CD4-positive, alpha-beta T cell treated with Interleukin-4 for 4 hours (primary cell): ENCODE data around the gene PPP1R1A.

ENCODE experiments used
- DNase-seq: peaks from one replicate; pipeline ENCODE4 v3.0.0-alpha.2; 2020

The PPP1R1A gene

GRCh38 chr12:54569995-54570528, 18.4 kb downstream of the PPP1R1A start:
- no peak for DNase-seq

GRCh38 chr12:54569072-54569471, 19.4 kb downstream of the PPP1R1A start:
- no peak for DNase-seq

DNA sequence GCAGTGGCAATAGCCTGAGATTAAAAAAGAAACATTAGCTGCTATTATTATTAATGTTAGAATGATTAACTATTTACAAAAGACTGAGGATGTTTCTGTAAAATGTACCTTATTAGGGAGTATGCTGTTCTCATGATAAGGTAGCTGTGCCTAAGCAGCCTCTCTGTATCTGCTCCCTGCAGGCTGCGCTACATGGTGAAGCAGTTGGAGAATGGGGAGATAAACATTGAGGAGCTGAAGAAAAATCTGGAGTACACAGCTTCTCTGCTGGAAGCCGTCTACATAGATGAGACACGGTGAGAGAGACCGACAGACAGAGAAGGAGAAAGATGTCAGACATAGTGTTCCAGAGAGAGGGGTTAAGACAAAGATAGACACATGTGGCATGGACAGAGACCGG, 21.7 kb downstream of the PPP1R1A start:
- no peak for DNase-seq

DNA sequence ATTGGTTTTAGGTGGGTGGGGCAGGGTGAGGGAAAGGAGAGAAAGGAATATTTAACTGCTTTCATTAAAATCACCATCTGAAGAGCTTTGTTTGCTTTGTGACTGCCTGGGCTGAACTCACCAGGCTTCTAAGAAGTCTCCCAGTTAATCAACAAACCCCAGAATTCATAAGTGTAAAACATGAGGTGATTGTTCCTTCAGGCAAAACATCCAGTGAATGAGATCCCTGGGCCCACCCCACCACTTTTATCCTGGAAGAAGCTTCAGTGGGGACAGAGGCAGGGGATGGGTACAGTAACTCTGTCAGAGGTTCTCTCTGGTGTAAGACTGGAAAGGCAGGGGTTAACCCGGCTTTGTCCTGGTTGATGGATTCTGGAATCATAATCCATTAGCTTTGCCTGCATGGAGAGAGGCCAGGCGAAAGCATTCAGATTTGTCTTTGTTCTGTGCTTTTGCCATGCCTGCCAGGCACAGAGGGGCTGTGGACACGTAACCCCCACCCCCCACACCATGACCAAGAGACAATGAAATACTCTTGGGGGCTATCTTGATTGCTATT, 22.4 kb downstream of the PPP1R1A start:
- DNase-seq, result no peak

- no peak for DNase-seq
Observed at GRCh38 chr12:54565310-54565985, 23.0 kb downstream of the PPP1R1A start.

- DNase-seq, result no peak
Observed at GRCh38 chr12:54564768-54565167, 23.7 kb downstream of the PPP1R1A start.

GRCh38 chr12:54563787-54564186, 24.7 kb downstream of the PPP1R1A start:
- no peak for DNase-seq

- no peak for DNase-seq
Observed at GRCh38 chr12:54562750-54563356, 25.6 kb downstream of the PPP1R1A start.

- DNase-seq, result no peak
Observed at GRCh38 chr12:54561164-54561563, 27.3 kb downstream of the PPP1R1A start.

GRCh38 chr12:54560374-54560858, 28.0 kb downstream of the PPP1R1A start:
- peak; percentile 86 for DNase-seq

- no peak for DNase-seq
Observed at GRCh38 chr12:54558759-54559158, 29.7 kb downstream of the PPP1R1A start.

- no peak for DNase-seq
Observed at GRCh38 chr12:54558311-54558710, 30.1 kb downstream of the PPP1R1A start.

DNA sequence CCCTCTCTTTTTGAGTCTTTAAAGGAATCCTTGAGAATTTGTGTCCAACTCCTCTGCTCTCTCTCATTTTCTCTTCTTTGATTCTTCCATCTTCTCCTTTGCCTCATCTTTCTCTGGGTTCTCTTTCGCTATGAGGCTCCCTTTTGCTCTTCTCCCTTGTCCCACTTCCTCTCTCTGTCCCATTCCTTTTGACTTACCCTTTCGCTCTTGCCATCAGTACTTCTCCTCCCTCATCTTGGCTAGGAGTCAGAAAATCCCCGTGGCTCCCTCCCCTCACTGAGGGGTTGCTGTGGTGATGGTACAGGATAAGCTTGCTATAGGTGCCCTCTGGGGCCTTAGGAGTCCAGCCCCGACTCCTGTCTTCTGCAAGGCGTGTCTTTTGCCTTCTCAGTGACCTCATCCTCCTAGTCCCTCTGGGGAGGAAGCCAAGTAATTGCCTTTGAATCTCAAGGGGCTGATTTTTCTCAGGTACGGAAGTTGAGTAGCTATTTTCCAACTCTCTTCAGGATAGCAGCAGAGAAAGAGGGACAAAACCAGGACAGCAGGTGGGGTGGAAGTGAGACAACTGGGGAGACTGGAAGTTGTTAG, 32.7 kb downstream of the PPP1R1A start:
- DNase-seq, result no peak

GRCh38 chr12:54549774-54550451, 38.5 kb downstream of the PPP1R1A start:
- DNase-seq, result peak; percentile 6

GRCh38 chr12:54546511-54546910, 41.9 kb downstream of the PPP1R1A start:
- no peak for DNase-seq

DNA sequence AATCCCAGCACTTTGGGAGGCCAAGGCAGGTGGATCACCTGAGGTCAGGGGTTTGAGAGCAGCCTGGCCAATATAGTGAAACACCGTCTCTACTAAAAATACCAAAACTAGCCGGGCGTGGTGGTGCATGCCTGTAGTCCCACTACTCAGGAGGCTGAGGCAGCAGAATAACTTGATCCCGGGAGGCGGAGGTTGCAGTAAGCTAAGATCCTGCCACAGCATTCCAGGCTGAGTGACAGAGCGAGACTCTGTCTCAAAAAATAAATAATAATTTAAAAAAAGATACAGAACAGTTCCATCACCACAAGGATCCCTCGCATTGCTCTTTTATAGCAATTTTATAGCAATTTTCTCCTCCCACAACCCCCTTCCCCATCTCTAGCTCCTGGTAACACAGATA, 43.7 kb downstream of the PPP1R1A start:
- no peak for DNase-seq

GRCh38 chr12:54543526-54543925, 44.9 kb downstream of the PPP1R1A start:
- DNase-seq, result no peak

- DNase-seq, result no peak
Observed at GRCh38 chr12:54541751-54542290, 46.6 kb downstream of the PPP1R1A start.

DNA sequence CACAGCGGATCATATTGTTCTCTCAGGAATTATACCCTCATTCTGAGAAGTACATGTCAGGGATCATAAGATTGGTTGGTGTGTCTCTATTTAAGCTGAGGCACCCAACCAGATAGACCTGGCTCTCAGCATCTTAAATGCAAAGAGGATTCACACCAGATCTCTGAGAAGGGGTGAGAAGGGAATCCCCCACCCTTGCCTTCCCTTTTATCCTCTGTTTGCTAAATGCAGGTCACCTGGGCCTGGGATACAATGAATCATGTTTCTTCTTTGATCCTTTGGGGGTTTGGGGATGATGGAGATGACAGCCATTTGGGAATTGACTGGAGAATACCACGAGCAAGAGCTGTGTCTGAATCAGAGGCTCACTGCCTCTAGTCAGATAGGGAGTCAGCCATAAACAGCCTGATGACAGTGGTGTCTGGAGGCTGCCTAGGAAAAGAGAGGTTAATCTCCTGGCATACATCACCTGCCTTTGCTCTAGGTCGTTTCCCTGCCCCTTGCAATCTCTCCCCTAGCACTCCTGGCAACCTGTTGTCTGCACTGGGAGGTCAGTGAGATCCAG, 50.2 kb downstream of the PPP1R1A start:
- no peak for DNase-seq

DNA sequence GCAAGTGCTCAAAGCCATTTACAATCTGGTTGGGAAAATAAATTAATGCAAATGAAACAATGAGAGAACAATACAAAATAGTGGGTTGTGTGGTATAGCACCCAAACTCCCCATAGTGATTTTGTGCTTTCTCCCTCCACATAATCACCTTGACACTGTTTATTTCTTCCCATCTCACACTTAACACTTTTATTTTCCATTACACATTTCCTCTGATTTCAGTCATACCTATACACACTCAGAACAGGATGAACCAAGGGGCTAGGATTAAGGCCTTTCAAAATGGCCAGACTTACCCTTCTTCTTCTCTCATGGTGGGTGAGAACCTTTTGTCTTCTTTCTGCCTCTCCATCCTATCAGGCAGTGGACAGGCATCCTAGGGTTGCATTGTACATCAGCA, 53.0 kb downstream of the PPP1R1A start:
- no peak for DNase-seq

DNA sequence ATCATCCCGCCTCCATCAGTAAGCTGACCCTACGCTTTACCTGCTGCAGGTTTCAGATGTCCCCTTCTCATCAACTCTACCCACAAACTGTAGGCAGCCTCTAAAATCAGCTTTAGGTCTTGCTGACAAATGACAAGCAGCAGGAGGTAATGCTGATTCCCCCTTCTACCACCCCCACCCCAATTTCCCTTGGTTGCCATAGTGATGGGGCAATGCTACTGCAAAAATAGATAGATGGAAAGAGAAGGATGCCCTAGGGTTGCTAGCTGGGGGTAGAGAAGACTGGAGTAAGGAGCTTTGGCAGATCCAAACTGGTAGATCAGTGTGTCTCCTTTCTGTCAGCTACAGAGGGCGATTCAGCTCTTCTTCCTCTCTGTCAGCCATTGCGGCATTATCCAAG, 58.9 kb downstream of the PPP1R1A start:
- DNase-seq, result no peak
